ENCODE measurements around the gene COLEC12.

The COLEC12 gene

DNA sequence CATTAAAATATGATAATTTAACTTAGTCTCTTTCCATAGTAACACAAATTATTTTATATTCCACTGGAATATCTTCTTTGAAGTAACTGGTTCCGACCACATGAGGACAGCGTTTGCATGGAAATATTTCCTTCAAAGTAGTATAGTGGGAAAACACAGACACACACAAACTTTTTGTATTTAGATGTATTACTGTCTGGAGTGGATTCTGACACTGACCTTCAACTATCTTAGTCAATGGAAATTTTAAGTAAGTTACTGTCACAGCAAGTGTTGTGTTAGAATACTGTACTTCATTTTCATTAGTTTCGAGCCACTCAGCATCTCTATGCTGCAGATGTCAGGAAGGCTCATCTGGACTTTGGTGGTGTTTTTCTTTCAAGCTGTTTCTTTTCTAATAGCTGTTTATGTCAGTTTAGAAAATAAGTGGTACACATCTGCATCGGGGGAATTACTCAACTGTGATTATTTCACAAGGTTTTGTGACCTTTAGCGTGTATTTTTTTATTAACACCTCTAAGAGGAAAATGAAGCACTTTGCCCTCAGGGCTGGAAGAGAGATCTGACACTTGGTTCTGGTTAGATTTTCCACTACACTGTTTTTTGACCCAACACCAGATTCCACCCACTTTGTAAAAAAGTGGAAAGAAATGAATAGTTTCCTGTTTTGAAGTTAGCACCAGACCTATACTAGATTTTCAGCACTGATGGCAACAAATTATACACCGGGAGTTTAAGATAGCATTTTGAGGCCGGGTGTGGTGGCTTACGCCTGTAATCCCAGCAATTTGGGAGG is 213.8 kb downstream of the COLEC12 start:
- peak; percentile 55 for DNase-seq (ENCODE audit: low read depth)

DNA sequence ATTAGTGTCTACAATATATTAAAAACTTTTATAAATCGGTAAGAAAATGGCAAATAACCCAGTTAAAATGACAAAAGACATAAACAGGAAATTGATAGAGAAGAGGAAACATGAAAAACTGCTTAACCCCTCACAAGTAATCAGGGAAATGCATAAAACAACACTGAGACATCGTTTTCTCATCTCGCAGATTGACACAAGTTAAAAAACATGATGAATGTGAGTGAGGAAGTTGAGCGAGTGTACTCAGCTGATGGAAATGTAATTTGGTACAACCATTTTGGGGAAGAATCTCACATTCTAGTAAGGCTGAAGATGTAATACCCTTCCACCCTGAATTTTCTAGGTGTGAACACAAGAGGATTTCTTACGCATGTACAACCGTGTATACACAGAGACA is 214.7 kb downstream of the COLEC12 start:
- DNase-seq (ENCODE audit: low read depth), result no peak

DNA sequence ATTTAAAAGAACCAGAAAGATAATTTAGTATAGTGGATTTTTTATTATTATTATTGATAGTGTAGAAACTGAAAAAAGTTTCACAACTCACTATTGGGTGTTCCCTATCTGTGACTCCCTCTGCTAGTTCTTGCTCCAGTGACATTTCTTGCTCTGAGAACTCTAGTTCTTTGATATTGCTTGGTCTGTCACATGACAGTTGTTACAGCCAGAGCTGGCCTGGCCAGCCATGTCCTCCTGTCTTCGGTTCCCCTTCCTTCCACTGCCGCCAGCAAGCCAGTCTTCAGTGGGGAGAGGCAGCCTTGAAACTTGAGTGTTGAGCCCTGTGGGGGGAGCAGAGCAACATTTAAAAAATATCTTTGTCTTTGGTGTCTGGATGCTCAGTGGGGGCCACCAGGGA is 225.0 kb downstream of the COLEC12 start:
- DNase-seq (ENCODE audit: low read depth), result no peak

DNA sequence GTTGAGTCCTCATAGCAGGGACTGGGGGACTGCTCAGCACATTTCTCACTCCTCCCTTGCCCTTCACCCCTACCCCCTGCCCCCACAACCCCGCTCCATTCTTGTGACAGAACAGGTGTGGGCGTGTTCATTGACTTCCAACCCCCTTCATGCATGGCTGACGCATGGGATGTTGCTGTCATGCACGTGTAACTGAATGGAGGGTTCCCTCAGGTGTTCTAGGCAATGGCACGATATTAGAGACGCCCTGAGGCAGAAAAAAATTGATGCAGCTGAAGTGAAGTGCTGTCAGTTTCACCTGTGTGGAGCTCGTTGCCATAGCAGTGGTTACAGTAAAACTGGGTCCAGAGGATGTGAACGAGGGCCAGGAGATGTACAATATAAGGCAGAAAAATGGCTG is 226.2 kb downstream of the COLEC12 start:
- DNase-seq (ENCODE audit: low read depth), result no peak

DNA sequence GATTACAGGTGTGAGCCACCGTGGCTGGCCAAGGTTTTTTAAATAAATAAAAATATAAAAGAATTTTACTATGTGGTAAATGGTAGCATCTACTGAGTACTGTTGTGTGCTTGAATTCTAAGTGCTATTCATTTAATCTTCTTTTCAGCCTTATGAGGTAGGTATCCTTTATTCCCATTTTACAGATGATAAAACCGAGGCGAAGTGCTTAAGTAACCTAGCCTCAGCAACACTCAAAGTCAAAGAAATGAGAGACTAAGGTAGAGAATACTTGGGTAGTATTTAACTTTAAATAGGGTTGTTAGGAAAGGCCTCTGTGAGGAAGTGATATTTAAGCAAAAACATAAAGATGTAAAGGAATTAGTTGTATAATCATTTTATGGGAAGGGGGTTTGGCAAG is 227.0 kb downstream of the COLEC12 start:
- no peak for DNase-seq (ENCODE audit: low read depth)

DNA sequence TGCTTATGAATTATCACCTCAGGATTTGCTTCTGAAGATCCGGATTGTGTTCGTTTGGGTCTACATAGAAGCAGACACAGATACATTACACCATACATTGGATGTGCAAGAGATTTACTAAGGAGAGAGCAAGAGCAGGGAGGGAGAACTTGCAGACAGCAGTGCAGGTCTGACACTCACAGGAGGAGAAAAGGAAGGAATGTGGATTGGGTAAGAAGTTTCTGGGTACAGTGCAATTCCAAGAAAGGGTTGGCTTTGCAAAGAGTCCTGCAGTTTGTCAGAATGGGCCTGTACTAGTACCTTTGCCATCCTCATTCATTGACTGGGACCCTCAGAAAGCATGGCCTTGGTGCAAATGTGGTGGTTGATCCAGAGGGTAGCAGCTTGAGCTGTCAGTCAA is 227.9 kb downstream of the COLEC12 start:
- no peak for DNase-seq (ENCODE audit: low read depth)

DNA sequence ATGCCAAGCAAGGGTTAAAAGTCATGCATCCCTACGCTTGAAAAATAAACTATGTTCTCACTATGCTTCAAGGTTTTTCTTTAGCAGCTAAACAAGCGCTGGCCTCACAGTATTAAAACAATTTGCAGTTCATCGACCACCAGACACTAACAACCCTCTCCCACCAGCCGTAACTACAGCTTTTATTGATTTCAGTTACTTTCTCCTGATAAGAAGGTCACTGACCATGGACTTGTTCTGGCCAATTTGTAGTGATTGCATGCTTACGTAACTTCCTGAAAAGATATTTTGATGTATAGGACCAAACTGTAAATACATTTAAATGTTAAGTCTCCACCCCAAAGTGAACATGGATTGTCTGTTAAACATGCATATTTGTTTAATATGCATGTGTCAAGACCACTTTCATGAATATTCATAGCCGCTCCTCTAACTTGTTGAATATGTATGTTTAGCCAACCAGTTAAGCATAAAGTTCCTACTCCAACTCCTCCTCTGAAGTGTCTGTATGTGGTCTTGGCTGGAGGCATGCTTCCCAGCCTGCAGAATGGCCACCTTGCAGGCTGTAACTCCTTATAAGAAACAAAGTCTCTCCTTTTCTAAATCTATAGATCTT is 230.9 kb downstream of the COLEC12 start:
- no peak for DNase-seq (ENCODE audit: low read depth)

DNA sequence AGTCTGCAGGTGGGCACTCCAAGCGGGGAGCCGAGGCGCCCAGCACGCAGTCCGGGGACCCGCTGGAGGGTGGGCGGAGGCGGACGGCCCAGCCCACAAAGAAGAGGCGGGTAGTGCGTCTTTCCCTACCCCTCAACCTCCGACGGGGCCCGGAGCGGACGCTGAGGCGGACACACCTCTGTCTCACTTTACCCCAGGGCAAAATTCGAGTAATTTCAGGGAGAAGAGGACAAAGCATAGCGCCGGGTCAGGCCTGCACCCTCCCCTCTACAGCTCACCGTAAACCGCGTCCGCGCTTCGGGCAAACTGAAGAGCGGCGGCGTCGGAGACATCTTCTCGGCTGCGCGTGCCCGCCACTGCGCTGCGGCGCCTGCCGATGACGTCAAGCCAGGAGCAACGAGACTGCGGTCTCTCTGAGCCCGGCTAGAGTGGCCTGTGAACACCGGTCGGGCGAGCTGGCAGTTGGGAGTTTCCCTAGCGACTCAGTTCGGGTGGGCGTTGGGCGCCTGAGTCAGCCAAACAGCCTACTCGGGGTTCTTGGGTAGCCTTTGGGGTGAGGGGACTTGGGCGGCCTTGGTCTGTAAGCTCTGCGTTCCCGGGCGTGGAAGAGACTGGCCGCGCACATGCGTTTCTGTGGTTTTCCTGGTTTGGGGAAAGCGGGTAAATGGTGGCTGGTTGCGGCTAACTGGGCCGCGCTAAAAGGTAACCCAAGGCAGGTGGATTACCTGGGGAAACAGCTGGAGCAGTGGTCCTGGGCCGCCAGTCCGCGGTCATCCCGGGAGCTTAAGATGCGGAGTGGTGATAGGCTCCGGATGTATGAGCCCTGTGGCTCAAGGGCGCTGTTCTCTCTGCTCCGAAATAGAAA is 232.6 kb downstream of the COLEC12 start, which contains the start of gene THOC1:
Gene THOC1 (minus strand): TSS at position 360 of the 865 bp plus-strand sequence. CDS start 28 bp downstream, at position 332.
- DNase-seq (ENCODE audit: low read depth), result peak; percentile 89

DNA sequence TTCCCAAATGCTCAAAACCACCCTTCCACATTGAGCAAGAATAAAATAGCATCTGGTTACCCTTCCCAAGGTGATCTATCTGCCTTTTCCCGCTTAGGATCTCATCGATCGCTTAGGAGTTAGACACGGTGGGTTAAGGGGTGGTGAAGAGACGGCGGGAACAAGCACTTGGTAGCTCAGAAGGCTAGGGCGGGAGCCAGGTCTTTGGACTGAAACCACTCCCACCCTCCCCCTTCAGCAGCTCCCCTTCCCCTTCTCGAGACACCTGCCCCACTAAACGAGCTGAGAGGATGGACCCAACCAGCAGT is 233.2 kb downstream of the COLEC12 start:
- no peak for DNase-seq (ENCODE audit: low read depth)
